NOMO-1 treated with DMSO at 0.1 percent for 48 hours (cell line): Measurements from ENCODE around the gene ETS1.

ENCODE experiments used
- DNase-seq: peaks from one replicate; lab custom pipeline; 2025; ENCODE audit not compliant: unreplicated experiment; lab: John Stamatoyannopoulos, UW

ETS1 gene

DNA sequence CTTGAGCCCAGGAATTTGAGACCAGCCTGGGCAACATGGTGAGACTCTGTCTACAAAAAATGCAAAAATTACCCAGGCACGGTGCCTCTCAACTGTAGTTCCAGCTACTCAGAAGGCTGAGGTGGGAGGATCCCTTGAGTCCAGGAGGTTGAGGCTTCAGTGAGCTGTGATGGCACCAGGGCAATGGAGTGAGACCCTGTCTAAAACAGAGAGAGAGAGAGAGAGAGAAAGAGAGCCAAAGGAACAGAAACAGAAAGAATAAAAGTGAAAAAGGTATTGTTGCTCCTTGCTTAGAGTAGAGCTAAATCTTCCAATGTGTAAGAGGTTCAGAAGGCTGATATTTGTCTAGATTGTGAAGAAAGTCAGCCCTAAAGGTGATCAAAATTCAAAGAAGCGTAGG is 8.9 kb upstream of the ETS1 start:
- no peak for DNase-seq

DNA sequence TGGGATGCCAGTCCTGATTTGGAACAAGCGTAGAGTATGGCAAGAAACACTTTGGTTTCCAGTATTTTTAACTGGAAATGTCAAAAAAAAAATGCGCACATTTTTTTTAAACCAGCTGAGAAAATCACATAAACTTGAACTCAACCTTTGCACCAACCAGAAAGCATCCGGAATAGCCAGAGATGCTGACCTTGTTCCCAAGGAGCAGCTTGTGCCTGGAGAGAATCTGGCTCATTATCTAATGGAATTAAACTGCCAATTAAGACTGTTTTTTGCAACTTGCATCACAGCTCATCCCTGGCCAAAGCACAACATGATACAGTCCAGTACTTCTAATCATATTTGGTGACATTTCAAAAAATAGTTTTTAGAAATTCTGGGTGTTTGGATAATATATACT is 8.4 kb upstream of the ETS1 start:
- DNase-seq: no peak

DNA sequence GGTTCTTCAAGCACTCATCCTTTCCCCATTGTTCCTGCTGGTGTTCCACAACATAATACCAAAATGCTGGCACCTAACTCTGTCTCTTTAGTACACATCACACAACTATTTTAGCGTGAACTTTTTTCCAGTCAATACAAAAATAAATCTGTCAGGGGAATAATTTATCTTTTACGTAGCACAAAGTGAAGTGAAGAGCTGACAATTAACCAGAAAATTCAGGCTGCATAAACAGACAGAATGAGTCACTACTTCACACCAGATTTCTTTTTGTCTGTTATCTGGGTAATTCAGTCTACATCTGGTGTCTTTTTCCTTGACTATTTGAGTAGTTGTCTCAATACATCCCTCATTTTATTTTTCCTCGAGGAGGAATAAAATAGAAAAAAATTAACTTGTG is 7.9 kb upstream of the ETS1 start:
- DNase-seq: no peak

DNA sequence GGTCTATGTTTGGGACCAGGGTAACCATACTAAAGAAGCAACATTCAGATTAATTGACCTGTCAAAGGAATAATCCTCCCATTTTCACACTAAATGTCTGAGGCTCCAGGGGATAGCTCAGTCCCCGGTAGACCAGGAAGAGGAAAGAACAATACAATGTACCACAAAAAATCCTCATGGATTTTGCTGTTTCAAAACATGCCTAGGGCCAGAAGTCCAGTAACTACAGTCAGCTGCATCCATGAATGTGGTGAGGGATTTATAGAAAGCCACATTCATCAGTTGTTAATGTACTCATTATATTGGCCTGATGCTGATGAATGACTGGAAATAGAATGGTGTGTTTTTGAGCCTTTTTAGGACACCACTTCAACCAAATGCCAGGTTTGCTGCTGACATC is 6.9 kb upstream of the ETS1 start:
- no peak for DNase-seq

DNA sequence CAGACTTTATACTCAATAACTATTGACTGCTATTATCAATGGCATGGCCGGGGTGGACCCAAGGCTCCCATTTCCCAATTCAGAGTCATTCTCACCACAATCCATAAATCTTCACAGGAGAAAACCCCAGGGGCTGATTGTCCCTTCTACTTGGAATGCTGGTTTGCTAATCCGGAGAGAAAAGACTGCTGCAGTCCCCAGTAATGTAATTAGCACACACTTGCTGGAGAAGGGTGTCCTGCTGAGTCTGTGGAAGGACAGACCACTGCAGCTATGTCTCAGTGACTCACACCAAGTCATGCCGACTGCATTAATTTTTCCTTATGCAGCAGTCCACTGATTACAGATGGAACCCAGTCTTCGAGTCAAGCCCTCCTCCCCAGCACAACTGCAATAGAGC is 5.9 kb upstream of the ETS1 start:
- DNase-seq: no peak

DNA sequence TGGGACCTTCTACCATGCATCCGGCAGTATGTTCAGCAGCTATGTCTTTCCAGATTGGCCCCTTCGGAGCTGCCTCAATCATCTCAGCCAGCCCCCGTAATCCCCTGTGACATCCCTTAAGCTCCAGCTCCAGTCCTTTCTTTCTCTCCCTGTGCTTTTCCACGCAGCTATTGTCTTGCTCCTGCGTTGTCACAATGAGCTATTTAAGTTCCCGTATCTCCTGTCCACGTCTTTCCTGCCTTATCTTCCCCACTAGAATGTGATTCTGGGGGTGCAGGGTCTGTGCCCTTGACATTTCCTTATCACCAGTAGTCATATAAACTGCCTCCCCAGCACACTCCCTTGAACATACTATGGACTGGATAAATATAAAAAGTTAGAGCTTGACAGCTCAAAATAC is 5.1 kb upstream of the ETS1 start:
- DNase-seq: no peak

DNA sequence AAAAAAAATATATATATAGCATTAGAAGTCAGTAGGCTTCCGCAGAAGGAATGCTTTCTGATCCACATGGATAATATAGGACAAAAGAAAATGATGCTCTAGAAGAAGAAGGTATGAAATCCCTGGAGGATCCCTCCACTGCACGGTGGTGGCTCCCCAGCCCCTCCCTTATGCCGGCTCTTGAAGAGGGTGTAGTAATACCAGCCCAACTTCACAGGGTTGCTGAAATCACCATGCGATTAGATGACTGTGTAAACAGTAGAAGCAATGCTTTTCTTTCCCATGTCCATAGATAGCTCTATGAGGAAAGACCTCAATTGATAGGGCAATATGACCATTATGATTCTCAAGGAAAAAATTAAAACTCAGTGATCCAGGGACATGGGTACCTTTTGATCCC is 3.2 kb upstream of the ETS1 start:
- DNase-seq: no peak

DNA sequence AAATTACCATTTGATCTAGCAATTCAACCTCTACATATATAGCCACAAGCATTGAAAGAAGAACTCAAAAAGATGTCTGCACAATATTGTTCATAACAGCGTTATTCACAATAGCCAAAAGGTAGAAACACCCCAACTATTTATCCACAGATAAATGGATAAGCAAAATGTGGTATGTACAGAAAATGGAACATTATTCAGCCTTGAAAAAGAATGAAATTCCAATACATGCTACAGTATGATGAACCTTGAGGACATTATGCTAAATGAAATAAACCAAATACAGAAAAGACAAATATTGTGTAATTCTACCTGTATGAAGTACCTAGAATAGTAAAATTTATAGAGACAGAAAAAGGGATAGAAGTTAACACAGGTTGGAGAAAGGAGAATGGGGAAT is 2.6 kb upstream of the ETS1 start:
- no peak for DNase-seq

DNA sequence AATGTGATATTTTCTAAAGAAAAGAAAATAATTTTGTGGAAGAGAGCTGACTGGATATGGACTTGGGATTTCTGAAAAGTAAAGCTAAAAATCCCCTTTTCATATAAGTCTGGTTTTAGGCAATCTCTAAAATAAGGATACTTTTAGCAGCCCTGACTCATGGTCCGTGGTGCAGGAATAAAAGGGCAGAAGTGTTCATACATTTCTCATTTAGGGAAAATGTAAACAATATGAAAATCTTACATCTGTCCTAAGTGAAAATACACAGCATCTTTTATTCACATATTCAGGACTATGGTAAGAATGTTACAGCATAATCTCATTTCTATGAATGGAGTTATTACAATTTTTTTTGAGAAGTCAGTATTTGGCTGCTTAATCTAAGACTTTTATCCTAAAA is 735 bp upstream of the ETS1 start:
- no peak for DNase-seq

DNA sequence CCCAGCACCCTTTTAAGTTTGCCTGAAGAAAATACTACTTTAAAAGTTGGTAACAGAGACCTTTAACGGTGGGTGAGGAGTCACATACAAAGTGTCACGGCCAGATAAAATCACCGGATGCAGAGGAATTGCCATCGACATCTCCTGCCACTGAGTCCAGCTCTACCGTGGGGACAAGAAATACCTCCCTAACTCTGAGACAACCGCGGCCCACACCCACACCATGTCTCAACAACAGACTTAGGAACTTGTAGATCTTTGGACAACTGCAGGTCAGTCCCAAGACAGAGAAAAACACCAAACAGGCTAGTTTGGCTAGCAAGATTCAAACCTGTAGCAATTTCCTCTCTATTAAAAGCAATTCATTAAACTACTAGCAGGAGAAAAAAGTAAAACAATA is 669 bp downstream of the ETS1 start:
- no peak for DNase-seq

DNA sequence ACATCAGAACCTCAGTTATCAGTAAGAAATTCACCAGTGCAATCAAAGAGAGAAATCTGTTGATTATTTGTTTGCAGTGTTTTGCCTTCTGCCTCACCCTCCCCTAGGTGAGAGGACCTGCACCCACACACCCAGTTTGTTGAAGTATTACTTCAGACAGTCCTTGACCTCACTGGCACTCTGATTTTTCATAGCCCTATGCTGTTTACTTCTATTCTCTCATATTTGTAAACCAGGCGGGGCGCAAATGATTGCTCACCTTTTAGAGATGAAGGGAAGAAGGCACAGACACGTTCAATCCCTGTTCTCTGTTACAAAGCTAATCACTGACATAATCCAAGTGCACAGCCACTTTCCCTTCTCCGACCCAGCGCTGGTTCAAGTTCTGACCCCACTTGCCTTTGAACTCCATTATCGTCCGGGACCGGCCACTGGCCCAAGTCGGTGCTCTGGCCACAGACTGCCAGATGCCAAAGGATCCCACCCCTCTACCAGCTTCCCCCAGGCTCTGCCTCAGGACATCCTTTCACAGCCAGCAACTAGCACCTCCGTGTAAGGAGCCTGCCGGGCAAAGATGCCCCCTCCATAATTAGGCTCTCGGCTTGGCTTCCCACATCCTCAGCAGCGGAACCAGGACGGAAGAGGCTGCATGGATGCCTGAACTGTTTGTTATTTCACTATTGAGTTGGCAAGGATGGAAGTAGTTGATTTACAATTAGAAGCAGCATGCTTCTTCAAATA is 1.7 kb downstream of the ETS1 start:
- DNase-seq: no peak

DNA sequence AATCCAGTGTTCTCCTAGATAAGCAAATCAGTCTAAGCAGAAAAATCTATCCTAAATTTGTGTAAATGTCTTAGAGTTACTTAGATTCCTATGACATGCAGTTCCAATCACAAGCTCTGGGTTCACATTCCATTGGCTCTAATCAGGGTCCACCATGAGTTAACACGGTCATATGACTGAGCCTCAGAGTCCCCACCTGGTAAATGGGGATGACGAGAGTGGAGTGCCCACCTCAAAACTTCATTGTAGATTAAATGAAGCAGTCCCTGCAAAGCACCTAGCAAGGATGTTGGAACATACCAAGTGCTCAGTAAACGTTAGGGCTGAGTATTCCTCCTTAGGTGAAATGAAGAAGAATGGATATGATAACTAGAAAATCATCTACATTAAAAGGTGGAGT is 3.1 kb downstream of the ETS1 start:
- DNase-seq: no peak

DNA sequence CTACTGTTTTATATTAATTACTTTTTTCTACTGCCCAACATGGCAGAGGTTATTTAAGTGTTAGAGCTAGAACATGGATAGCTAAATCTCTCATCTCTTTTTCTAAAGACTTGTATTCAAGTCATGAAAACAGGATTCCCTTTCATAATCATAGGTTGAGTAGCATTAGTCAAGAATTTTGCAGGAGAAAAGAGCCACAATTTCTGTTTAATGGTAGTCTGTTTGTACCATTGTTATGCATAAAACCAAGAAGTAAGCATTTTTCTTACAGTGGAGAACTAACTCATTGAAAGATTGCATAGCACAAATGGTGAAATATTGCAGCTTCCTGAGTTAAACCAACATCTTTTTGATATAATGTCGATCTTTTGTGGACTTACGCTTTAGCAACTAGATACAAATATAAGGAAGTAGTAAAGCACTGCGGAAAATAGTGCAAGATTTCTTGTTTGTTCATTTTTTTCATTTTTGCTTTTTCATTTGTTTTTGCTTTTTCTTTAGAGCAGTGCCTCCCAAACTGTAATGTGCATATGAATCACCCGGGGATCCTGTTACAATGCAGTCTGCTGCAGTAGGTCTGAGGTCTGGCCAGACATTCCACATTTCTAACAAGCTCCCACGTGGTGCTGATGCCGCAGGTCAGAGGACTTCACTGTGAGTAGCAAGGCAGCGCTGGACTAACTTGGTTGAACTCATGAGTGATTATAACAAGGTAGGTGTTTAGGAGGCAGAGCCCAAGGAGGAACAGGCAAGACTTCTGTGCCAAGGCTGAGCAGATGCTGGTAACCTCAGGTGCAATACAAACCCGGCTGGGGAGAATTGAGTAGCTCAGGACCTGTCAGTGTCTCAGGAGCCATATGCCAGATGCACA is 4.6 kb downstream of the ETS1 start:
- peak; percentile 76 for DNase-seq

DNA sequence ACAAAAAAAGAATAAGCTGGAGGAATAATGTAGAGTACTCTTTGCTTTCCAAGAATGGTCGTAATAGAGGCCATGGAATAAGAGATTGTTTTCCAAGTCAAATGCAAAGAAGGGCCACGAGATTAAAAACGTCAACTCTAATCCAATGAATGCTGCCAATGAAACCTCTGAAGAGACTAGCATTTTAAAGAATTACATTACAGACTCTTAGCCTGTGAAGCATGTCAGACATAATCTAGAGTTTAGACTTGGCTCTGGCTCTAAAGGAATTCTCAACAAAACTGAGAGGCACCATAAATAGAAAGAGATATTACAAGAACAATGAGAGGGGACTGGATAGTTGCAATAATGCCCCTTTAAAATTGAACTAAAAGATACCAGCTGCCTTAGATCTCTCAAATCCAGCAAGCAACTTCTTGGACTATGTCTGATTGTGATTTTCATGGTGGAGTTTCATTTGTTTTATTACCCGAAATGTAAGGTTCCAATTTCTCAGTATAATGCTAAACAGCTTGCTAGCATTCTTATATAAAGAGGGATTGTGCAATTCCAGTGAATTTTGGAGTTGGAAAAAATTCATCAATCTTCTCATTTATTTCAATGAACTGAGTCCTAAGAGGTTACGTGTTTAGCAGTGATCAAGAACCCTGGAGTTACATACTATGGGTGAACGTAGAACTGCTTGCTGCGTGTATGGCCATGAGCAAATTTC is 5.6 kb downstream of the ETS1 start:
- no peak for DNase-seq

DNA sequence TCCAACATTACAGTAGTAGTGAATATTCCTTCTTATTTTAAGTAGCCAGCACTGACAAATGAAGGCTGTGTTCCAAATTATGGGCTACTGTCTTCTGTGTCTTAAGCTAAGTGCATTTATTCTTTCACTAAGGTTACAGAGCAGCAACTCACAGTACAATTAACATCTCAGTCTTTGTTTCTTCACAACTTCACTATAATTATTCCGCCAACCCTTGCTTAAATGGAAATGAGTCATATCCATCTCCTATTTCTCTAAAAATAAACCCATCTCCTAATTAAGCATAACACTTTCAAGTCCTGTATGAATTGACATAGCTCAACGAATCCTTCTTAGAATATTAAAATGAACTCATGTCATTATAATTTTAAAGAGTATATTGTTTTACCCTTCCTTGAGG is 6.7 kb downstream of the ETS1 start:
- peak; percentile 87 for DNase-seq

DNA sequence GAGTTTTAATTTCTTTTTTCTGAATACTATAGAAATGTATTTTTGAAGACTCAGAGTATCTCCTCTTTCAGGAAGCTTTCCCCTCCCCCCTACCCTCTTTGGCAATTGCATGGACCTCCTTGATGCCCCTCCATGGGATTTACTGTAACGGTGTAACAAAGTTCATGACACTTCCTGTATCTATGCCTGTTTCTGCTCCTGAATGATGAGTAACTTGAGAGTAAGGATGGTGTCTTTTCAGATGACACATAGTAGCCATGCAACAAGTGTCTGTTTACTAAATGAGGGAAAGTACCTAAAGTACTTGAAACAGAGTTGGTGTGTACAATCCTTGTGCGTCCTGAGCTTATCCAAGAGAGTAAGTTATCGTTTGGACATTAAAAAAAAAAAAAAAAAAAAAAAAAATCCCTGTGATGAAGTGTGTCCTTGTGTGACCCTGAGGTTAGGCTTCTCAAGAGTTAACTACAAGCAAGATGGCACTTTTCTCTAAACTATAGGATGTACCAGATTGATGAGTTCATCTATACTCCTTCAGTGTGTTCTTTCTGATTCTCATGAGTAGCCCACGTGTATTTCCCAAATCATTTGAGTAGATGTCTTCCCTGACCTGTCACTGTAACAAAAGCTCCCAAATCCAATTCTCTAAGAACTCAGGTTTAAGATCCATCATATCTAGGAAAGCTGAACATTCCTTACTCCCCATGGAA is 7.4 kb downstream of the ETS1 start:
- DNase-seq: peak; percentile 54

DNA sequence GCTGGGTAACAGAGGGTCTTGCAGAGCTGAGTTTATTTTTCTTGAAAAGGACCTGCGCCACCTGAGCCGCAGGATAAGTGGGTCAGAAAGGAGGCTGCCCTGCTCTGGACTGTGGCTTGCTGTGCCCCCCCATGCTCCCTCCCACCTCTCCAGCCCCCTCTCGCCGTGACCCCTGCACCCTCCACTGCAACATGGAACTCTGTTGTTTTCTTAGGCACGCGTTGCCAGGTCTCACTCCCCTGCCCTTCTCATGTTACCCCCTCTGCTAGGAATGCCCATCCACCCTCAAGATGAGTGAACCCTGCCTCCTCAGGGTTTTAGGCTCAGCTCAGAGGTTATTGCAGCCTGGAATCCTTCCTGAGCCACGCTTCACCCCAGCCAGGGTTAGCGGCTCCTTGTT is 10.8 kb downstream of the ETS1 start:
- DNase-seq: no peak

DNA sequence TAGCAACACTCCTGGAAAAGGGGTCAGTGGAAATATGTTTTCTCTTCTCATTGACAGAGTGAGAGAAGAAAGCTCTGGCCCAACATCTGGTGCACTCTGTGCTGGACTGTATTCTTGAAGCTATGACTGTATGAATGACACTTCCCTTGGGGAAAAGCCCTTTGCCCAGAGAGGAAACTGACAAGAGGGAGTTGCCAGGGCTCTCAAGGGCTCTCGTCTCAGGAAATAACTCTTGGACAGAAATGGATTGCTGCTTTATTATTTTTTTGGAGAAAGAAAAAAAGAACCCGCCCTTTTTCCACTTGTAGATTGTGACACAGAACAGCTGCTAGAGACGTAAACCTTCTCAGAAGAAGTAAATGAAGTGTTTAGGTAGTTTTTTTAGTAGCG is 11.4 kb downstream of the ETS1 start:
- peak; percentile 56 for DNase-seq

DNA sequence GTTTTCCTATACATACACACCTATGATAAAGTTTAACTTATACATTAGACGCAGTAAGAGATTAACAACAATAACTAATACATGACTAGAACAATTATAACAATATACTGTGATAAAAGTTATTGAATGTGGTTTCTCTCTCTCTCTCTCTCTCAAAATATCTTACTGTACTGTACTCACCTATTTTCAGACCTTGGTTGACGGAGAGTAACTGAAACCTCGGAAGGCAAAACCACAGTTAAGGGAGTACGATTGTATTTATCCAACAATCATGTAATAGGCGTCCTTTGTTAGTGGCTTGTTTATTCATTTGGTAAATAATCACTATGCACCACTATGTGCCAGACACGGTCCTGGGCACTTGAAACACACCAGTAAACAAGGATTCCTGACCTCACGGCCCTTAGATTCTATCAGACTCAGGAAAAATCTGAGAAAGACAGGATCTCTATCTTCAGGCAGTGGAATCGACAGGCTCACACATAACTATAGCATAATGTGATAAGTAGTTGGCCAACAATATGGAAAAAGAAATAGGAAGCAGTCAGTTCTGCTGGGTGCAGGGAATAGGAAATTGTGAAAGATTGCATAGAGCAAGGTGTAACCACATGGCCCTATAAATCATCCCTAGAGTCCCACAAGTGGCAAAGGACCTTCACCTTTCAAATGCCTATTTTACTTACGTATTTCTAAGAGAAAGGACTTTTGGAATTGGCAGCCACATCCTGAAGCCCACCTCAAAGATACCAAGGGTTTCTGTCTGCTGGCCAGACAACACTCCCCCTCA is 12.0 kb downstream of the ETS1 start:
- peak; percentile 82 for DNase-seq

DNA sequence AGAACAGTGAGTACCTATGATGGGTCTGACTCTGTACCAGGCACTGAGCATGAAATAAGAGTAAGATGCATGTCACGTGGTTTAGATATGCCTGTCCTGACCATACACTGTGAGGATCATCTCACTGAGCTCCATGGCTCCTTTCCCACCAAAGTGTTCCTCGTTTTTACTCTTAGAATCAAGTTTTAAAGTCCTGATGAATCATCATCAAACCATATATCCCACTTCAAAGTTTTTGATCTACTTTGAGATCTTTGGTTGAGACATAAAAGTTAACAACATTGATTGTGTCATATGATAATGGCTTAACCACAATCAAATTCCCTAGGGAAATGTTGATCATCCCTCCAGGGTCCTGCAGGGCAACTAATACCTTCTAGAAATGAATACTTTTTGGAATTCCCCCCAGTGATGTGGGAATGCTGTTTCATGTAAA is 12.8 kb downstream of the ETS1 start:
- no peak for DNase-seq

DNA sequence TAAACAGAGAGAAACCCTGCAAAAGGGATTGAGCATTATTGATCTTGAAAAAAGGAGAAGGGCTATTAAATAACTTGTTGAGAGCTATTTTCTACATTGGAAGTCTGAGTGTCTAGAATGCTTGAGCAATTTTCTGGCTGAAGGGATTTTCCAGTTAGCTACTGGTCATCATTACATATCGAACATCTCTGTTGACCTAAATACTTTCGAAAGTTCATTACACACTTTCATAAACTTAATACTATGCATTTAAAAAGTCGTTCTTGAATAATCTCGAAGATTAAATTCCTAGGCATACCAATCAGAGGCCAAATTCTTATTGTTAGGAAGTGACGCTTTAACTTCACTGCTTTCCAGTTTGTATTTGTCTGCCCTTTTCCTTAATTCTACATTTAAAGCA is 13.7 kb downstream of the ETS1 start:
- DNase-seq: no peak
